ENCODE data around the gene PEX26.

DNA sequence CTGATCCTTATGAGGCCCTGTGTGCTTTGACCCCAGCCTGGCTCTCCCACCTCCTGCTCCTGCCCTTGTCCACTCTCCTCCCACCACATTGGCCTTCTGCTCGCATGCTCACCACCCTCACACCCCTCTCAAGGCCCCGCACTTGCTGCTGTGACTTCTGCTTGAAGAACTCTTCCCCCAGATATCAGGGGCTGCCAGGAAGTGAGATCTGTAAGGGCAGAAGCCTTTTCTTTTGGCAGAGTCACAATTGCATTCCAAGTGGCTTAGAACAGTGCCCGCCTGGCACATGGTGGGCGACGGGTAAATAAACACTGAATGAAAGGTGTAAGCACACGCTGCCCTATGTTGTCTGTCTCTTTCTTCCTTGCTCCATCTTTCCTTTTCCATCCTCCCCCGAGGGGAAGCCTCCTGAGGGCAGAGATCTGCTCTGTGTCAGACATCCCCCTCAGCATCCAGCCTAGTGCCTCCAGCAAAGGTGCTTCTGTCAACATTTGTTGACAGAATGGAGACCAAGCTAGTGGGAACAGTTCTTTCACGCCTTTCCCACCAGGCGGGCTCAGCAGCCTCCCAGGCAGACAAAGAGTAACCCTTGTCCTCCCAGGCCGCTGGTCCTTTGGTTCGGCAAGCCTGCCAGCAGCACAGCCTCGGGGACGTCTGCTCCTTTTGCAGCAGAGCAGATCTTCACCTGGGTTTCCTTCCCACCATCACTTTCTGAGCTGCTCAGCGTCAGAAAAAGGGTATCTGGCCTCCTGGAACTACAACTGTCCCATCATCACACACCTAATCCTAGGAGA, 10.0 kb upstream of the PEX26 start:
- TF ChIP-seq, protein P1, sequence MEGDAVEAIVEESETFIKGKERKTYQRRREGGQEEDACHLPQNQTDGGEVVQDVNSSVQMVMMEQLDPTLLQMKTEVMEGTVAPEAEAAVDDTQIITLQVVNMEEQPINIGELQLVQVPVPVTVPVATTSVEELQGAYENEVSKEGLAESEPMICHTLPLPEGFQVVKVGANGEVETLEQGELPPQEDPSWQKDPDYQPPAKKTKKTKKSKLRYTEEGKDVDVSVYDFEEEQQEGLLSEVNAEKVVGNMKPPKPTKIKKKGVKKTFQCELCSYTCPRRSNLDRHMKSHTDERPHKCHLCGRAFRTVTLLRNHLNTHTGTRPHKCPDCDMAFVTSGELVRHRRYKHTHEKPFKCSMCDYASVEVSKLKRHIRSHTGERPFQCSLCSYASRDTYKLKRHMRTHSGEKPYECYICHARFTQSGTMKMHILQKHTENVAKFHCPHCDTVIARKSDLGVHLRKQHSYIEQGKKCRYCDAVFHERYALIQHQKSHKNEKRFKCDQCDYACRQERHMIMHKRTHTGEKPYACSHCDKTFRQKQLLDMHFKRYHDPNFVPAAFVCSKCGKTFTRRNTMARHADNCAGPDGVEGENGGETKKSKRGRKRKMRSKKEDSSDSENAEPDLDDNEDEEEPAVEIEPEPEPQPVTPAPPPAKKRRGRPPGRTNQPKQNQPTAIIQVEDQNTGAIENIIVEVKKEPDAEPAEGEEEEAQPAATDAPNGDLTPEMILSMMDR (conservative IDR thresholded peaks at IDR 0.05): no peak
- TF ChIP-seq ZFX (IDR thresholded peaks at IDR 0.05): no peak
